ENCODE data around the gene CORO1A.
A peak's percentile ranks its signal among the peaks of the same experiment; 100 is the strongest.
"Not testable (repeated sequence)": the region's sequence is repeated elsewhere in the genome, so short reads cannot be mapped to it uniquely, and the experiment has no call there.

The CORO1A gene

GRCh38 chr16:30186782-30187555 lies 3.6 kb downstream of the CORO1A start:
- peak; percentile 26 for TF ChIP-seq FOXP2 (optimal IDR thresholded peaks at IDR 0.05; ENCODE audit: borderline replicate concordance, extremely low read depth, extremely low read length, insufficient read depth)
- no peak for TF ChIP-seq TAF1 (IDR thresholded peaks at IDR 0.05; ENCODE audit: borderline replicate concordance, insufficient read depth, low read length)
- TF ChIP-seq SIN3A (IDR thresholded peaks at IDR 0.05; ENCODE audit: borderline replicate concordance, insufficient read depth, low read length), result no peak
- TF ChIP-seq REST (IDR thresholded peaks at IDR 0.05; ENCODE audit: insufficient read depth in 1 of 2, low read depth in 2 of 2, low read length in 2 of 2), result no peak

- TF ChIP-seq POLR2AphosphoS5 (IDR thresholded peaks at IDR 0.05; ENCODE audit: low read depth, low read length) (no peak), SIN3A (IDR thresholded peaks at IDR 0.05; ENCODE audit: borderline replicate concordance, insufficient read depth, low read length) (no peak), REST (IDR thresholded peaks at IDR 0.05; ENCODE audit: insufficient read depth in 1 of 2, low read depth in 2 of 2, low read length in 2 of 2) (no peak), FOXP2 (optimal IDR thresholded peaks at IDR 0.05; ENCODE audit: borderline replicate concordance, extremely low read depth, extremely low read length, insufficient read depth) (no peak), TAF1 (IDR thresholded peaks at IDR 0.05; ENCODE audit: borderline replicate concordance, insufficient read depth, low read length) (no peak)
Observed at GRCh38 chr16:30187556-30187865, 4.1 kb downstream of the CORO1A start.

GRCh38 chr16:30187971-30188561 lies 4.7 kb downstream of the CORO1A start:
- TF ChIP-seq FOXP2 (optimal IDR thresholded peaks at IDR 0.05; ENCODE audit: borderline replicate concordance, extremely low read depth, extremely low read length, insufficient read depth) (no peak), TAF1 (IDR thresholded peaks at IDR 0.05; ENCODE audit: borderline replicate concordance, insufficient read depth, low read length) (no peak), POLR2AphosphoS5 (IDR thresholded peaks at IDR 0.05; ENCODE audit: low read depth, low read length) (no peak), REST (IDR thresholded peaks at IDR 0.05; ENCODE audit: insufficient read depth in 1 of 2, low read depth in 2 of 2, low read length in 2 of 2) (no peak), SIN3A (IDR thresholded peaks at IDR 0.05; ENCODE audit: borderline replicate concordance, insufficient read depth, low read length) (no peak)

- TF ChIP-seq REST (IDR thresholded peaks at IDR 0.05; ENCODE audit: insufficient read depth in 1 of 2, low read depth in 2 of 2, low read length in 2 of 2); SIN3A (IDR thresholded peaks at IDR 0.05; ENCODE audit: borderline replicate concordance, insufficient read depth, low read length); TAF1 (IDR thresholded peaks at IDR 0.05; ENCODE audit: borderline replicate concordance, insufficient read depth, low read length): not testable (repeated sequence)
Observed at GRCh38 chr16:30193615-30194014, 10.2 kb downstream of the CORO1A start, which contains the start of the genes BOLA2B and SLX1A. BOLA2B (minus strand) TSS chr16:30193666; CDS start chr16:30193595, 71 bp downstream. SLX1A (plus strand) TSS chr16:30193875; CDS start chr16:30194085, 210 bp downstream.

Measured in PFSK-1 (cell line).